Fibroblast of the aortic adventitia (primary cell): ENCODE data around the gene COL17A1. TPM values are rescaled to one million over a fixed set of nuclear protein-coding genes. Genes with fewer than 3 reads are reported as not detected.

ENCODE experiments used
- DNase-seq: peaks from one replicate; pipeline ENCODE4 v3.0.0-alpha.2; 2010; ENCODE audit warnings: low read depth
- H3K4me3 ChIP-seq: 2 replicates; pipeline ENCODE4 v1.5.1; 2011; ENCODE audit warnings: low read depth, mild to moderate bottlenecking, control low read depth, low read length, moderate library complexity
- CTCF ChIP-seq: IDR thresholded peaks from 2 replicates; pipeline ENCODE4 v1.5.1; 2011; ENCODE audit warnings: mild to moderate bottlenecking, low read length, control low read depth, inconsistent platforms; ENCODE audit not compliant: insufficient read depth
- total RNA-seq: library from RNA; depleted of rRNA; stranded (reverse); fragments of >200 nt; gene quantifications from 2 replicates; pipeline ENCODE4 v1.2.3, GENCODE V29; 2012; ENCODE audit warnings: low replicate concordance

Gene COL17A1
- total RNA-seq, 1 donor, result 2.0 TPM

GRCh38 chr10:104049504-104050250, 36.0 kb downstream of the COL17A1 start:
- no peak overlapping the region for H3K4me3 ChIP-seq
- DNase-seq, result peak; percentile 84
- no peak for TF ChIP-seq CTCF

DNA sequence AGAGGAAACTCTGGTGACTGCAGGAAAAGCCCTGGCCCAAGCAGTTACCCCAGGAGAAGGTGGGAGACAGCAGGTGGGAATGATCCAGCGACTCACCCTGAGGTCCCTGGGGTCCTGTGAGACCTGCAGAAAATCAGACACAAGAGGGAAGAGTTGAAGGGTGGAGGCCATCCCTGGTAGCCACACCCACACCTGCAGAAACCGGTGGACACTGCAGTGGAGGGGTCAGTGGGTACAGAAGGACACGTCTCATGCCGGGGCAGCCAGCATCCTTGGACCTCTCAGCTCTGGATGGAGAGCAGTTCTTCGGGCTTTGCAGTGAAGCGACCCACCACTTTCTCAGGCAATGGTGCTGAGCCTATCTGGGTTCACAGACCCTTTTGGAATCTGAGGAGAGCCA, 39.0 kb downstream of the COL17A1 start:
- no peak for TF ChIP-seq CTCF
- no peak for DNase-seq
- H3K4me3 ChIP-seq, result no peak overlapping the region

DNA sequence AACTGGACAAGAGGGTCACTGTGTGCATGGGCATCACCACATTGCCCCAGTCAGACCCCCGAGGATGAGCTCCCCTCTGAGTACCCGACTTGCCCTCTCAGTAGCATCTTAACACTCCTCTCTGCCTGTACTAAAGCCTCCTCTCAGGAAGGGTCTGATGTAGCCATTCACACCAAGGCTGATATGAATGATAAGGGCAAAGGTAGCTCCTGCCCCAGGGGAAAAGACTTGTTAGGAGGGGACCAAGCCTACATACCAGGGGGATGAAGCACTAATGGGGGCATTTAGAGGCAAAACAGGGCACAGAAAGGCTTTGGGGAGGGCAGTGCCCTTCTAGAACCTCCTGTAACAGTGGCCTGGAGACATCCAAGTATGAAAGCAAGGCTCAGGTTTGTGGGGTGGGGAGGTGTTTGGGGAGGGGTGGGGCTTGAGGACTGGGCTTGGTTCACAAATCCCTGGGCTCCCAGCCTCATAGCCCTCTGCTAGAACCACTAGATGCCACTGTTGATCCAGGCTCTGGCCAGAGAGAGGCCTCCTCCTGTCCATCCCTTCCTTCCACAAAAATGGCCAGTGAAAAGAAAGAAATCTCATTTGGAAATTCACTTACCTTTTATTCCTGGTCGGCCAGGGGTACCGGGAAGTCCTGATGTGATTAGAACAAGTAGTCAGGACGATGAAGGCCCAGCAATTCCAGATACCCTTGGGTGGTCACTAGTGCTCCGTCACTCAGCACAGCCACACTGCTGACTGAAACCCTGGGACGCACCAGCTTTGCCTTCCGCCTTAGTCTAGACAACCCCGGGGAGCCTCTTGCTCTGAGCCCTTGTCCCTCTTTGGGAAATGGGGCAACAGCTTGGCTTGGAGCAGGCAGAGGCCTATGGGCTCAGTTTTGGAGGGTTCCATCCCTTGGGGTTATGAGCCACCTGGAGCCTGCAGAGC, 40.3 kb downstream of the COL17A1 start:
- peak; percentile 88 for DNase-seq
- no peak overlapping the region for H3K4me3 ChIP-seq
- peak; percentile 94 for TF ChIP-seq CTCF

DNA sequence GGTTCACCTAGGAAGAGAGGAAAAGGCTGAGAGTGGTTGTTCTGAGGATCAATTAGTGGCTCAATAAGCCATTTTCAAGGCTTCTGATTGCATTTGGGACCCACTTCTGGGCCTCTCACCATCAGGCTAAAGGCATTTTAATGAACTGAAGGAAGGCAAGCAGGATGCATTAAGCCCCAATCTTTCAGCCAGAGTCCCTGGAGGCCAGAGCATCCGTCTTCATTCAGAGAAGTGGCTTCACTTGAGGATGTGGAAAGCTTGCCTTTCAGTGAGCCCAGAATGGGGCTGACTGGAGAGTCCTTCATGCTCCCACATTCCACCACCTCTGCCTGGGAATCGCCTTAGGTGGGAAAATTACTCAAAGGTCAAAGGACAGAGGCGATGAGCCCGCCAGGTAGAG, 41.8 kb downstream of the COL17A1 start:
- TF ChIP-seq CTCF, result no peak
- no peak for DNase-seq
- no peak overlapping the region for H3K4me3 ChIP-seq

- DNase-seq, result no peak
Observed at GRCh38 chr10:104043185-104043830, 42.4 kb downstream of the COL17A1 start.

More at GRCh38 chr10:104043185-104043830, 42.4 kb downstream of the COL17A1 start:
- no peak for TF ChIP-seq CTCF
- H3K4me3 ChIP-seq, result no peak overlapping the region
